Mesendoderm (in vitro differentiated cells): ENCODE measurements around the gene ZNF536.

Experiments used
- DNase-seq: peaks from one replicate; pipeline ENCODE4 v3.0.0; 2013
- H2AK5ac ChIP-seq: 2 replicates; pipeline ENCODE4 v1.6.1; 2013; ENCODE audit warnings: low read length, inconsistent platforms
- H2BK120ac ChIP-seq: 2 replicates; pipeline ENCODE4 v1.6.1; 2013; ENCODE audit warnings: low read depth, mild to moderate bottlenecking, low read length, moderate library complexity, mixed read lengths
- H2BK15ac ChIP-seq: replicated peaks from 2 replicates; pipeline ENCODE4 v1.6.1; 2013; ENCODE audit warnings: low read depth, mild to moderate bottlenecking, moderate library complexity
- H2BK5ac ChIP-seq: 2 replicates; pipeline ENCODE4 v1.6.1; 2013; ENCODE audit warnings: low read length, inconsistent platforms
- H3K18ac ChIP-seq: 2 replicates; pipeline ENCODE4 v1.6.1; 2013; ENCODE audit warnings: mild to moderate bottlenecking, low read length, mixed read lengths
- H3K23ac ChIP-seq: one replicate; pipeline ENCODE4 v1.6.1; 2013; ENCODE audit warnings: low read length
- H3K27ac ChIP-seq: 2 replicates; pipeline ENCODE4 v1.5.1; 2013; ENCODE audit warnings: low read depth, mild to moderate bottlenecking, inconsistent platforms, low read length, moderate library complexity
- H3K27me3 ChIP-seq: 2 replicates; pipeline ENCODE4 v1.6.1; 2013; ENCODE audit warnings: low read length, control low read depth, mild to moderate bottlenecking, inconsistent platforms; ENCODE audit not compliant: insufficient read depth, poor library complexity
- H3K36me3 ChIP-seq: 2 replicates; pipeline ENCODE4 v1.6.1; 2013; ENCODE audit warnings: low read length, inconsistent platforms; ENCODE audit not compliant: control insufficient read depth, insufficient read depth
- H3K4ac ChIP-seq: one replicate; pipeline ENCODE4 v1.6.1; 2013; ENCODE audit warnings: low read depth, mild to moderate bottlenecking, low read length, moderate library complexity
- H3K4me1 ChIP-seq: 2 replicates; pipeline ENCODE4 v1.6.1; 2013; ENCODE audit warnings: low read depth, low read length, inconsistent platforms; ENCODE audit not compliant: control insufficient read depth
- H3K4me2 ChIP-seq: 2 replicates; pipeline ENCODE4 v1.6.1; 2013; ENCODE audit warnings: low read length
- H3K4me3 ChIP-seq: 2 replicates; pipeline ENCODE4 v1.5.1; 2013; ENCODE audit warnings: mild to moderate bottlenecking, low read length
- H3K56ac ChIP-seq: one replicate; pipeline ENCODE4 v1.6.1; 2013; ENCODE audit warnings: low read length
- H3K79me1 ChIP-seq: 2 replicates; pipeline ENCODE4 v1.6.1; 2013; ENCODE audit warnings: low read length, inconsistent platforms
- H3K79me2 ChIP-seq: 2 replicates; pipeline ENCODE4 v1.6.1; 2013; ENCODE audit warnings: mild to moderate bottlenecking, low read length; ENCODE audit not compliant: control insufficient read depth, insufficient read depth
- H3K9ac ChIP-seq: 2 replicates; pipeline ENCODE4 v1.6.1; 2013; ENCODE audit warnings: low read length, inconsistent platforms
- H4K5ac ChIP-seq: one replicate; pipeline ENCODE4 v1.6.1; 2013; ENCODE audit warnings: low read length
- H4K8ac ChIP-seq: one replicate; pipeline ENCODE4 v1.6.1; 2013; ENCODE audit warnings: low read depth, mild to moderate bottlenecking, control low read depth, low read length, moderate library complexity
- WGBS: extraction: QIAGEN DNeasy Blood & Tissue Kit; methylation state at CpG from one replicate; pipeline ENCODE4 v1.1.7; 2013; ENCODE audit warnings: low lambda C conversion rate, missing lambda C conversion rate; ENCODE audit not compliant: insufficient coverage; ENCODE audit errors: extremely low coverage; 5-methylcytosine and 5-hydroxymethylcytosine counted together

Gene ZNF536

DNA sequence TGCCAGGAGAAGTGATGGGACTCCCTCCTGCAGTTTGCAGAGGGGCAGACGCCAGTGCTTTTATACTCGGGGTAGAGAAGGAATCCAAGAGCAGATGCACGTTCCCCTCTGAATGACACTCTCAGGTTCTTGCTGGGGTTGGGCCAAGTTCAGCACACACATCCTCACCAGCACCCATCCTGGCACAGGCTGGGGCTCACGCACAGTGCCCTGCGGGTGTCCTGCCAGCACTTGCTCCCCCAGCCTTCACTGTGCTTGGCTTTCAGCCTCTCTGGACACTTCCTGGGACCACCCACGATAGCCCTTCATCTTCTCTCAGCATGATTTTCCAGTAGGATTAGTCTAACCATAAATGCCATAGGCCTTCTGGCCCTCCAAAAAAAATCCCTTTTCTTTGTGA is 158.6 kb downstream of the ZNF536 start:
- H2AK5ac ChIP-seq = no peak overlapping the region
- H3K56ac ChIP-seq = no peak overlapping the region
- H3K18ac ChIP-seq = no peak overlapping the region
- no peaks in the 10 kb centered on the region for H3K79me1 ChIP-seq
- no peak overlapping the region for H3K4me2 ChIP-seq
- H3K9ac ChIP-seq = no peak overlapping the region
- H2BK15ac ChIP-seq = no peak overlapping the region
- no peak overlapping the region for H2BK120ac ChIP-seq
- WGBS = no CpG with 5 or more reads among the region's 6 CpGs
- no peak overlapping the region for H3K27ac ChIP-seq
- no peak for DNase-seq
- no peak overlapping the region for H4K5ac ChIP-seq
- H3K23ac ChIP-seq = no peak overlapping the region
- H3K27me3 ChIP-seq = no peaks in the 10 kb centered on the region
- H3K4me3 ChIP-seq = no peak overlapping the region
- H3K4me1 ChIP-seq = no peaks in the 10 kb centered on the region
- no peak overlapping the region for H4K8ac ChIP-seq
- no peak overlapping the region for H3K4ac ChIP-seq
- H3K36me3 ChIP-seq = no peaks in the 10 kb centered on the region
- H3K79me2 ChIP-seq = no peaks in the 10 kb centered on the region
- no peak overlapping the region for H2BK5ac ChIP-seq

DNA sequence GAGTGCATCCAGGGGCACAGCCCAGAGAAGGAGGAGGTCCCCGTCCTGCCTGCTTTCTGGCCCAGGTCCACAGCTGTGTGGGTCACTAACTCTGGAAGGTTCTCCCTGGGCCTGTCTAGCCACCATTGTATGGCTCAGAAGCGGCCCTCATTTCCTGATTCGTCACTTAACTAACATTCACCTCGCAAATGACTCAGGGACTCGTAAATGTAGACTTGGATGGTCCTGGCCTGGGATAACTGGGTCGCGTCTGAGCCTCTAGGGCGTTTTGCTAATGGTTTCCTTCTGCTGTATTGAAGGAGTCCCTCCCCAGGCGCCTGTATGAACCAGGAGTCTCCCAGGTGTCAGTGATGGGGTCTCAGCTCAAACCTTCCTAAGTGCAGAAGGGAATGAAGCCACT is 162.8 kb downstream of the ZNF536 start:
- H4K5ac ChIP-seq = no peak overlapping the region
- no peaks in the 10 kb centered on the region for H3K36me3 ChIP-seq
- no peak overlapping the region for H3K9ac ChIP-seq
- H3K79me2 ChIP-seq = no peaks in the 10 kb centered on the region
- no peak overlapping the region for H3K4me3 ChIP-seq
- no peak overlapping the region for H2AK5ac ChIP-seq
- H3K27ac ChIP-seq = no peak overlapping the region
- no peak overlapping the region for H3K18ac ChIP-seq
- no peak overlapping the region for H3K23ac ChIP-seq
- no peak overlapping the region for H4K8ac ChIP-seq
- no peak overlapping the region for H2BK120ac ChIP-seq
- peak; percentile 13 for DNase-seq
- H3K56ac ChIP-seq = no peak overlapping the region
- no peak overlapping the region for H3K4ac ChIP-seq
- no peaks in the 10 kb centered on the region for H3K27me3 ChIP-seq
- H2BK15ac ChIP-seq = no peak overlapping the region
- no peak overlapping the region for H2BK5ac ChIP-seq
- no CpG with 5 or more reads among the region's 9 CpGs for WGBS
- H3K4me2 ChIP-seq = no peak overlapping the region
- H3K79me1 ChIP-seq = no peaks in the 10 kb centered on the region
- H3K4me1 ChIP-seq = no peaks in the 10 kb centered on the region

DNA sequence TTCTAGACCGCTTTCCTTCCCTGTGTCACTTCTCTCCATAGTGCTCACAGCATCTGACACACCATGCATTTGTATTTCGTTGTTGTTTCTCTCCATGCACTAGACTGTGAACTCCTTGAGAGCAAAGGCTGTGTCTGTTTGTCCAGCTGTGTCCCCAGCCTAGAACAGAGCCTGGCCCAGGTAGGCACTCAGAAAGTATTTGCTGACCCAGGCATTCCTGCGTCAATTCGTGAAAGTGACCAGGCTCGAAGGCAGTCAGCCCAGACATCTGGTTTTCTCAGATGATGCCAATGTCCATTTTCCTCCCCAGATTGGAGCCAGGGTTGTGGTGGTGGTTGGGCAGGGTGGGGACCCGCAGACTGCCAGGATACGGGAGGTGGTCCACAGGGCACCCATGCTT is 164.8 kb downstream of the ZNF536 start:
- Histone ChIP-seq H3K79me2 (no peaks in the 10 kb centered on the region), H3K36me3 (no peaks in the 10 kb centered on the region), H3K4ac (no peak overlapping the region), H3K56ac (no peak overlapping the region), H2BK15ac (no peak overlapping the region), H3K4me3 (no peak overlapping the region), H2BK5ac (no peak overlapping the region), H3K18ac (no peak overlapping the region), H3K4me1 (no peaks in the 10 kb centered on the region), H4K8ac (no peak overlapping the region), H3K23ac (no peak overlapping the region), H2AK5ac (no peak overlapping the region), H3K27me3 (no peaks in the 10 kb centered on the region), H3K79me1 (no peaks in the 10 kb centered on the region), H3K9ac (no peak overlapping the region), H4K5ac (no peak overlapping the region), H3K27ac (no peak overlapping the region), H2BK120ac (no peak overlapping the region), H3K4me2 (no peak overlapping the region)
- no CpG with 5 or more reads among the region's 7 CpGs for WGBS
- DNase-seq = no peak

DNA sequence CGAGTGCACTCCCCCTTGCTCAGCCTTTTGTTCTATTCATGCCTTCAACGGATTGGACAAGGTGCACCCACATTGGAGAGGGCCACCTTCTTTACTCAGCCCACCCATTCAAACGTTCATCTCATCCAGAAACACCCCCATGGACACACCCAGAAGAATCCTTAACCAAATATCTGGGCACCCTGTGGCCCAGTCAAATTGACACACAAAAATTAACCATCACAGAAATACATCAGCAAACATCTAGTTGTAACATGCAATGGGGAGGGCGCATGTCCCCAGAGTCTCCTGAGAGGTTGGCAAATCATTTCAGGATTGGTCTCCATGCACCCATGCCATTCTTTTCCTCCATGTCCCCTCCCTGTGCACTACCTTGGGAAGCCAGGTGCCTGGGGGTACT is 167.1 kb downstream of the ZNF536 start:
- no peak overlapping the region for H2BK15ac ChIP-seq
- H2BK120ac ChIP-seq = no peak overlapping the region
- H3K79me2 ChIP-seq = no peaks in the 10 kb centered on the region
- no peaks in the 10 kb centered on the region for H3K79me1 ChIP-seq
- H2AK5ac ChIP-seq = no peak overlapping the region
- no CpG with 5 or more reads among the region's 4 CpGs for WGBS
- no peaks in the 10 kb centered on the region for H3K36me3 ChIP-seq
- no peak overlapping the region for H3K4me2 ChIP-seq
- H3K18ac ChIP-seq = no peak overlapping the region
- no peak overlapping the region for H3K4me3 ChIP-seq
- H2BK5ac ChIP-seq = no peak overlapping the region
- no peaks in the 10 kb centered on the region for H3K4me1 ChIP-seq
- H3K4ac ChIP-seq = no peak overlapping the region
- H3K9ac ChIP-seq = no peak overlapping the region
- H3K27ac ChIP-seq = no peak overlapping the region
- H4K8ac ChIP-seq = no peak overlapping the region
- H4K5ac ChIP-seq = no peak overlapping the region
- no peak for DNase-seq
- no peak overlapping the region for H3K23ac ChIP-seq
- H3K56ac ChIP-seq = no peak overlapping the region
- H3K27me3 ChIP-seq = no peaks in the 10 kb centered on the region

DNA sequence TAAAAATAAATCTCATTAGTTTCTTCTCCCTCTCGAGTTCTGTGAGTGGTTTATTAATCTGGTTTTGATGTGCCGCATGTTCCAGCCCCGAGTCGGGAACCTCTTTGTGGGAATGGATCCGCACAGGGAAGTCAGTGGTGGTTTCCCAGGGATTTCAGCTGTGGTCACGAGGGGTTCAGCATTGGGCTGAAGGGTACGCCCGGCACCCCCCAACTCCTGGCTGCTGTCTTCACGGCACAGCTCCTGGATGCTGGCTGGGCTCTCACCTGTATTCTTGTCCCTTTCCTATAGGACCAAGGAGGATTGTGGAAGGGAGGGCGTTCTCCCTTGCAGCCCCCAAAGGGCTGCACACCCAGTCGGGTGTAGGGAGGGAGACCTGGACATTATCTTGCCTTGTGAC is 167.8 kb downstream of the ZNF536 start:
- H3K4me1 ChIP-seq = no peaks in the 10 kb centered on the region
- H3K79me1 ChIP-seq = no peaks in the 10 kb centered on the region
- H3K4me3 ChIP-seq = no peak overlapping the region
- no peak overlapping the region for H2BK5ac ChIP-seq
- H3K4me2 ChIP-seq = no peak overlapping the region
- no peaks in the 10 kb centered on the region for H3K36me3 ChIP-seq
- no peaks in the 10 kb centered on the region for H3K27me3 ChIP-seq
- no peak overlapping the region for H4K5ac ChIP-seq
- DNase-seq = no peak
- H3K27ac ChIP-seq = no peak overlapping the region
- no peak overlapping the region for H3K9ac ChIP-seq
- H2BK120ac ChIP-seq = no peak overlapping the region
- H3K23ac ChIP-seq = no peak overlapping the region
- H3K79me2 ChIP-seq = no peaks in the 10 kb centered on the region
- no CpG with 5 or more reads among the region's 11 CpGs for WGBS
- no peak overlapping the region for H3K18ac ChIP-seq
- H3K4ac ChIP-seq = no peak overlapping the region
- H3K56ac ChIP-seq = no peak overlapping the region
- H2BK15ac ChIP-seq = no peak overlapping the region
- no peak overlapping the region for H4K8ac ChIP-seq
- no peak overlapping the region for H2AK5ac ChIP-seq

- H2AK5ac ChIP-seq = no peak overlapping the region
- no peak overlapping the region for H2BK5ac ChIP-seq
- H3K4me2 ChIP-seq = no peak overlapping the region
- no peak for DNase-seq
- H3K4ac ChIP-seq = no peak overlapping the region
- no peaks in the 10 kb centered on the region for H3K36me3 ChIP-seq
- H3K4me1 ChIP-seq = no peaks in the 10 kb centered on the region
- H3K56ac ChIP-seq = no peak overlapping the region
- no peak overlapping the region for H3K18ac ChIP-seq
- H2BK120ac ChIP-seq = no peak overlapping the region
- H2BK15ac ChIP-seq = no peak overlapping the region
- H3K27me3 ChIP-seq = no peaks in the 10 kb centered on the region
- H3K23ac ChIP-seq = no peak overlapping the region
- H4K5ac ChIP-seq = no peak overlapping the region
- no peak overlapping the region for H3K9ac ChIP-seq
- no peaks in the 10 kb centered on the region for H3K79me2 ChIP-seq
- no peaks in the 10 kb centered on the region for H3K79me1 ChIP-seq
- WGBS = no CpG with 5 or more reads among the region's 6 CpGs
- H4K8ac ChIP-seq = no peak overlapping the region
- no peak overlapping the region for H3K4me3 ChIP-seq
- H3K27ac ChIP-seq = no peak overlapping the region
These were observed 168.6 kb downstream of the ZNF536 start for GRCh38 chr19:30540761-30541160.
